ENCODE data around the gene PDZRN3. TPM values are rescaled to one million over a fixed set of nuclear protein-coding genes. Genes with fewer than 3 reads are reported as not detected.

The PDZRN3 gene
- total RNA-seq, 2 donors from 2014 or later, result 6.1 to 10.4 TPM

- TF ChIP-seq CTCF (conservative IDR thresholded peaks at IDR 0.05), result no peak
- Mint-ChIP-seq H3K4me3 (no peak overlapping the region), H3K36me3 (ENCODE audit: low read depth) (no peaks in the 10 kb centered on the region), H3K4me1 (peaks cover 8% of the 10 kb centered on the region), H3K27me3 (ENCODE audit: insufficient read depth) (peaks cover 10% of the 10 kb centered on the region), H3K9me3 (no peaks in the 10 kb centered on the region), H3K27ac (no peak overlapping the region)
- H3K4me1 ChIP-seq (ENCODE audit: control insufficient read depth, insufficient read depth, low read length), result no peaks in the 10 kb centered on the region
- no peak overlapping the region for H3K4me3 ChIP-seq (ENCODE audit: low read length)
- no peak for DNase-seq
- no peak overlapping the region for H3K27ac ChIP-seq (ENCODE audit: low read depth, low read length)
- H3K36me3 ChIP-seq (ENCODE audit: control insufficient read depth, insufficient read depth, low read length), result no peaks in the 10 kb centered on the region
- whole genome bisulfite sequencing, 2 experiments (ENCODE audit: insufficient coverage in 1 of 2, insufficient read length in 1 of 2), result 90% methylated on average over 2 to 3 of the region's 3 CpGs
- no peaks in the 10 kb centered on the region for H3K9me3 ChIP-seq (ENCODE audit: control insufficient read depth, low read length)
- H3K27me3 ChIP-seq (ENCODE audit: control insufficient read depth, insufficient read depth, low read length, poor library complexity, severe bottlenecking), result no peaks in the 10 kb centered on the region
- H3K9ac ChIP-seq (ENCODE audit: extremely low read depth, low read length, poor library complexity, severe bottlenecking), result no peak overlapping the region
These were observed 9.2 kb upstream of the PDZRN3 start for GRCh38 chr3:73633916-73634344.

GRCh38 chr3:73633453-73633852 lies 8.7 kb upstream of the PDZRN3 start:
- H3K36me3 ChIP-seq (ENCODE audit: control insufficient read depth, insufficient read depth, low read length), result no peaks in the 10 kb centered on the region
- H3K27me3 Mint-ChIP-seq (ENCODE audit: insufficient read depth), result peaks cover 10% of the 10 kb centered on the region
- no peak overlapping the region for H3K9ac ChIP-seq (ENCODE audit: extremely low read depth, low read length, poor library complexity, severe bottlenecking)
- H3K27ac Mint-ChIP-seq, result no peak overlapping the region
- H3K4me3 Mint-ChIP-seq, result no peak overlapping the region
- no peak for DNase-seq
- TF ChIP-seq CTCF (conservative IDR thresholded peaks at IDR 0.05), result no peak
- H3K36me3 Mint-ChIP-seq (ENCODE audit: low read depth), result no peaks in the 10 kb centered on the region
- no peaks in the 10 kb centered on the region for H3K27me3 ChIP-seq (ENCODE audit: control insufficient read depth, insufficient read depth, low read length, poor library complexity, severe bottlenecking)
- no peaks in the 10 kb centered on the region for H3K9me3 ChIP-seq (ENCODE audit: control insufficient read depth, low read length)
- no peak overlapping the region for H3K4me3 ChIP-seq (ENCODE audit: low read length)
- H3K9me3 Mint-ChIP-seq, result no peaks in the 10 kb centered on the region
- no peaks in the 10 kb centered on the region for H3K4me1 ChIP-seq (ENCODE audit: control insufficient read depth, insufficient read depth, low read length)
- H3K27ac ChIP-seq (ENCODE audit: low read depth, low read length), result no peak overlapping the region
- H3K4me1 Mint-ChIP-seq, result peaks cover 4% of the 10 kb centered on the region
- 89 to 100% methylated on average over 1 to 2 of the region's 2 CpGs for WGBS, 2 experiments (ENCODE audit: insufficient coverage in 1 of 2, insufficient read length in 1 of 2)

GRCh38 chr3:73626106-73626505 lies 1.4 kb upstream of the PDZRN3 start:
- Histone ChIP-seq H3K9ac (ENCODE audit: extremely low read depth, low read length, poor library complexity, severe bottlenecking) (no peak overlapping the region), H3K36me3 (ENCODE audit: control insufficient read depth, insufficient read depth, low read length) (peaks cover 6% of the 10 kb centered on the region), H3K4me3 (ENCODE audit: low read length) (peak overlapping the region; percentile 90), H3K9me3 (ENCODE audit: control insufficient read depth, low read length) (no peaks in the 10 kb centered on the region), H3K27me3 (ENCODE audit: control insufficient read depth, insufficient read depth, low read length, poor library complexity, severe bottlenecking) (peaks cover 27% of the 10 kb centered on the region), H3K27ac (ENCODE audit: low read depth, low read length) (no peak overlapping the region), H3K4me1 (ENCODE audit: control insufficient read depth, insufficient read depth, low read length) (peaks cover 7% of the 10 kb centered on the region)
- peaks cover 46% of the 10 kb centered on the region for H3K27me3 Mint-ChIP-seq (ENCODE audit: insufficient read depth)
- no peaks in the 10 kb centered on the region for H3K9me3 Mint-ChIP-seq
- no peak overlapping the region for H3K27ac Mint-ChIP-seq
- no peaks in the 10 kb centered on the region for H3K36me3 Mint-ChIP-seq (ENCODE audit: low read depth)
- no peak overlapping the region for H3K4me3 Mint-ChIP-seq
- peaks cover 26% of the 10 kb centered on the region for H3K4me1 Mint-ChIP-seq
- 94 to 100% methylated on average over 2 to 3 of the region's 3 CpGs for WGBS, 2 experiments (ENCODE audit: insufficient coverage in 1 of 2, insufficient read length in 1 of 2)
- no peak for DNase-seq
- no peak for TF ChIP-seq CTCF (conservative IDR thresholded peaks at IDR 0.05)

Data from endodermal cell (in vitro differentiated cells).